ENCODE data around the gene PTPN5.

PTPN5 gene

DNA sequence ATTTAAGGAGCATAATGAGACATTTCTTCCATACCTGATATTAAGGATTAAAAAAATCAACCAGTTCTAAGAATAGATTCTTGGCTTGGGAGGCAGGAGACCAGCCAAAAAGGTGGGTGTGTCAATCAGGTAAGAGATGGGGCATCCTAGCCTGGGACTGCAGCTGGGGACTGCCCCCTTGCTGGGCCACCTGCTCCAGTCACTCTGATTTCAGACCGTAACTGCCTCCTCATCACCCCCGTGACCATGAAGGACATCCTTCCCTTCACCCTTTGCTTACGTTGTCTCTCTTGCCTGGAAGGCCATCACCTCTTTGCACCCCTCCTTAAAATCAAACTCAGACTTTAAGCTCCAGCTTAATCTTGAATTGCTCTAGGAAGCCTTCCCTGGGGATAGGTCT, 17.9 kb downstream of the PTPN5 start:
- Histone ChIP-seq H3K4me1 (ENCODE audit: control insufficient read depth, insufficient read depth, low read length) (no peaks in the 10 kb centered on the region), H3K4me3 (ENCODE audit: insufficient read depth, low read depth, low read length) (no peak overlapping the region), H3K36me3 (ENCODE audit: control insufficient read depth, insufficient read depth, low read length) (no peaks in the 10 kb centered on the region), H3K27ac (ENCODE audit: insufficient read depth, low read depth, low read length, poor library complexity, severe bottlenecking) (no peak overlapping the region), H3K27me3 (ENCODE audit: control insufficient read depth, insufficient read depth, low read length, poor library complexity, severe bottlenecking) (no peaks in the 10 kb centered on the region), H3K9me3 (ENCODE audit: control insufficient read depth, low read length) (no peaks in the 10 kb centered on the region)
- 87 to 88% methylated on average over 3 of the region's 3 CpGs for WGBS, 2 experiments

DNA sequence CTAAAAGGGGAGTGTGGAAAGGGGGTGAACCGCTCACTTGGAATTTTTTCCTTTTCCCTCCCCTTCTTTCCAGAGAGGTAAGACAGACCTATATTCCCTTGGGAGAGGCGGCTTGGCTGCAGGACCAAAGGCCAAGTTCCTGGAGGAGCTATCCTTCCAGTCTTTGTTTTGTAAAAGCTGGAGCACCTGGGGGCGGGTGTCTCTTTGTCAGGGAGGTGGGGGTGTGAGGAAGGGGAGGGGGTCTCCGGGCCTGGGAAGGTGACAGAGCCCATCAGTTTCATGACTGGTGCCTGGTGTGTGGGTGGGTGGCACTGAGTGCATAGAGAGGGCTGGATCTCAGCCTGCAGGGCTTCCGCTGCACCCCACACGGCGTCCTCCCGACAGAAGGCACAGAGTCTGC, 18.5 kb downstream of the PTPN5 start:
- 62 to 64% methylated on average over 8 of the region's 8 CpGs for WGBS, 2 experiments
- no peaks in the 10 kb centered on the region for H3K4me1 ChIP-seq (ENCODE audit: control insufficient read depth, insufficient read depth, low read length)
- no peaks in the 10 kb centered on the region for H3K9me3 ChIP-seq (ENCODE audit: control insufficient read depth, low read length)
- H3K27ac ChIP-seq (ENCODE audit: insufficient read depth, low read depth, low read length, poor library complexity, severe bottlenecking) = no peak overlapping the region
- no peak overlapping the region for H3K4me3 ChIP-seq (ENCODE audit: insufficient read depth, low read depth, low read length)
- H3K27me3 ChIP-seq (ENCODE audit: control insufficient read depth, insufficient read depth, low read length, poor library complexity, severe bottlenecking) = no peaks in the 10 kb centered on the region
- no peaks in the 10 kb centered on the region for H3K36me3 ChIP-seq (ENCODE audit: control insufficient read depth, insufficient read depth, low read length)

DNA sequence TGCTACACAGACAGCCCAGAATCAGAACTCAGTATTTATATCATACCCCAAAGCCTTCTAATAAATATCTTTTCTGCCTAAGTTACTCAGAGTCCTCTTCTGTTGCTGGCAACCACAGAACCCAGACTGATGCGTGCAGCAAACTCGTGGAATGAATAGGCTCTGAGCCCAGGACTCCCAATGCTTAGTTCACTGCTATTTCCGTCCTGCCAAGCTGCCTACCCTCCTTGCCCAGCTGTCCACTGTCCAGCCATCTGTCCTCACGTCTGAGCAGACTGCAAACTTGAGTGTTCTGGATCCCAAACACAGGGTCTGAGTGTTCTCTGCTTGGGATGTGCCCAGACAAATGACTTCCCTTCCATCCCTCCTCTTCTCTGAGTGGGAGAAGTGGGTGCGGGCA, 19.4 kb downstream of the PTPN5 start:
- no peaks in the 10 kb centered on the region for H3K4me1 ChIP-seq (ENCODE audit: control insufficient read depth, insufficient read depth, low read length)
- no peaks in the 10 kb centered on the region for H3K9me3 ChIP-seq (ENCODE audit: control insufficient read depth, low read length)
- H3K4me3 ChIP-seq (ENCODE audit: insufficient read depth, low read depth, low read length) = no peak overlapping the region
- no peaks in the 10 kb centered on the region for H3K36me3 ChIP-seq (ENCODE audit: control insufficient read depth, insufficient read depth, low read length)
- WGBS, 2 experiments = 90 to 93% methylated on average over 5 of the region's 5 CpGs
- no peak overlapping the region for H3K27ac ChIP-seq (ENCODE audit: insufficient read depth, low read depth, low read length, poor library complexity, severe bottlenecking)
- no peaks in the 10 kb centered on the region for H3K27me3 ChIP-seq (ENCODE audit: control insufficient read depth, insufficient read depth, low read length, poor library complexity, severe bottlenecking)

DNA sequence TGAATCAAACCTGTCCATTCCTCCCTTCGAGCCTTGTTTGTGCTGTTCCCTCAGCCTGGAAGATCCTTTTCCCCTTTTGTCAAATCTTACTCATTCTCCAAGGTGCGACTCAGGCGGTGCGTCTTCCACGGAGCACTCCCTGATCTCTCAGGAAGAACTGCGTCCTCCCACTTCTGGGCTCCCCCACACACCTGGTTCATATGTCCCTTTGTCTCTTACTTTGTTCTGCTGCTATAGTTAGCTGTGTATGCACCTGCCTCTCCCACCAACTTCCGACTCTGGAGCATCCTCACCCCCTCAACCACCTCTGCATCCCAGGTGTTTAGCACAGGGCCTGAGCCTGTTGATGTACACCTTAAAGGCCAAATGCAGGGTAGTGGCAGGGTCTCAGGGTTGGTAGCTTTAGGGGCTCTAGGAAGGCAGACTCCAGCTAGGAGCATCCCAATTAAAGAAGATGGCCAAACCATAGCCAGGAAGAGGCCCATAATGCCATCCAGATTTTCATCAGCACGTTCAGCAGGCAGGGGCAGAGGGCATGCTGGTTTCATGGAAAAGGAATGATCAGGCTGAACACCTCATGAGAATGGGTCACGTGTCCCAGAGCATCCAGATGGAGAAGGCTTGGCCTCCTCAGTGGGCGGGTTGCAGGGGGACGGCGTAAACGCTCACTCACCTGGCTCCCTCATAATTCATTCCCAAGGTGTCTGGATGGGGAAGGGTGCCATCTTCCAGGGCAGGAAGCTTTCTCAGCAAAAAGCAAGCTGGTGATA, 20.1 kb downstream of the PTPN5 start:
- Histone ChIP-seq H3K27ac (ENCODE audit: insufficient read depth, low read depth, low read length, poor library complexity, severe bottlenecking) (no peak overlapping the region), H3K4me1 (ENCODE audit: control insufficient read depth, insufficient read depth, low read length) (no peaks in the 10 kb centered on the region), H3K4me3 (ENCODE audit: insufficient read depth, low read depth, low read length) (no peak overlapping the region), H3K9me3 (ENCODE audit: control insufficient read depth, low read length) (no peaks in the 10 kb centered on the region), H3K36me3 (ENCODE audit: control insufficient read depth, insufficient read depth, low read length) (no peaks in the 10 kb centered on the region), H3K27me3 (ENCODE audit: control insufficient read depth, insufficient read depth, low read length, poor library complexity, severe bottlenecking) (no peaks in the 10 kb centered on the region)
- 87% methylated on average over 13 of the region's 13 CpGs for WGBS, 2 experiments

DNA sequence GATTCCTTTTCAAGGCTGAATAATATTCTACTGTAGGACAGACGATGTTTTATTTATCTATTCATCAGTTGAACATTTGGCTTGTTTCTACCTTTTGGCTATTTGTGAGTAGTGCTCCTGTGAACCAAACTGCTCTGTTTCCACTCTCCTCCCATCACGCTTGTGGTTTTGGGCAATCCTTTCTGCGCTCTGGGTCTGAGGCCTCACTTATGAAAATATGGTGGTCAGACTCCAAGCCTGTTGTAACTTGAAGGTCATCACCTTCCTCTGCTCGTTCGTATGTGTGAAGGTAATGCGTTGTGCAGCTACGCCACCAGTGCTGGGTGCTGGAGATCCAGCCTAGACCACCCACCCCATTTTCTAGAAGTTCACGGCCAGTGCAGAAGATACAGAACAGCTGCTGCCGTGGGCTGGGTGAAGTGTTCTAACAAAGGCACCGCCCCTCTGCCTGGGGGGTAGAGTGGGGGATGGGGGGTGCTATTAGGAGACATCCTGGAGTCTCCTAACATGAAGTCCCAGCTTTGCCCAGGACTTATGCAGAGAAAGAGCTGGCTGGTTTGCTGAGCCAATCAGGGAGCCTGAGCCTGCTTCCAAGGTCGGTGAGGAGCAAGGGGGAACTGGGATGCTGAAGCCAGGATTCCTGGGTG, 21.0 kb downstream of the PTPN5 start:
- H3K27me3 ChIP-seq (ENCODE audit: control insufficient read depth, insufficient read depth, low read length, poor library complexity, severe bottlenecking) = no peaks in the 10 kb centered on the region
- H3K36me3 ChIP-seq (ENCODE audit: control insufficient read depth, insufficient read depth, low read length) = no peaks in the 10 kb centered on the region
- 84% methylated on average over 11 of the region's 11 CpGs for WGBS, 2 experiments
- H3K4me3 ChIP-seq (ENCODE audit: insufficient read depth, low read depth, low read length) = no peak overlapping the region
- H3K9me3 ChIP-seq (ENCODE audit: control insufficient read depth, low read length) = no peaks in the 10 kb centered on the region
- H3K4me1 ChIP-seq (ENCODE audit: control insufficient read depth, insufficient read depth, low read length) = no peaks in the 10 kb centered on the region
- no peak overlapping the region for H3K27ac ChIP-seq (ENCODE audit: insufficient read depth, low read depth, low read length, poor library complexity, severe bottlenecking)

DNA sequence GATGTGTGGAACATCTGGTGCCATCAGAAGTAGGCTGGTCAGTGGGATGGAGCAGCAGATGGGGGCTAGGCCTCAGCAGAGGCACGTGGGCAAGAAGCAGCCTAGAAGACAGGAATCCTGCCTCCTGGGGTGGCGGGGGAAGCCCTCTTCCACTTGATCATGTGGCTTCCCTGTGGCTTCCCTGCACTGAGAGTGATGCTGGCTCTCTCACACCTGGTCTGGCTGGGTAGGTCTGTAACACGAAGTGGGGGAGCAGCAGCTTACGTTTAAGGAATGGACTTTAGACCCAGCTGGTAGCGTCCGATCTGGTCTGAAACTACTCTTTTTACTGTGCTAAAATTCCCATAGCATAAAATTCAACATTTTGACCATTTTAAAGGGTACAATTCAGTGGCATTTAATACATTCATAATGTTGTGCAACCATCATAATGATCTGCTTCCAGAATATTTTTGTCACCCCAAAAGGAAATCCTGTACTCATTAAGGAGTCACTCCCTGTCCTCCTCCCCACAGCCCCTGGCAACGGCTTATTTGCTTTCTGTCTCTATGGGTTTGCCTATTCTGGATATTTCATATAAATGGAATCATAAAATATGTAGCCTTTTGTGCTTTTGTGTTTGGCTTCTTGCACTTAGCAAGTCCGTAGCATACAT, 21.7 kb downstream of the PTPN5 start:
- Histone ChIP-seq H3K36me3 (ENCODE audit: control insufficient read depth, insufficient read depth, low read length) (no peaks in the 10 kb centered on the region), H3K27me3 (ENCODE audit: control insufficient read depth, insufficient read depth, low read length, poor library complexity, severe bottlenecking) (no peaks in the 10 kb centered on the region), H3K4me1 (ENCODE audit: control insufficient read depth, insufficient read depth, low read length) (no peaks in the 10 kb centered on the region), H3K9me3 (ENCODE audit: control insufficient read depth, low read length) (no peaks in the 10 kb centered on the region), H3K27ac (ENCODE audit: insufficient read depth, low read depth, low read length, poor library complexity, severe bottlenecking) (no peak overlapping the region), H3K4me3 (ENCODE audit: insufficient read depth, low read depth, low read length) (no peak overlapping the region)
- WGBS, 2 experiments = 53 to 62% methylated on average over 7 to 8 of the region's 8 CpGs

DNA sequence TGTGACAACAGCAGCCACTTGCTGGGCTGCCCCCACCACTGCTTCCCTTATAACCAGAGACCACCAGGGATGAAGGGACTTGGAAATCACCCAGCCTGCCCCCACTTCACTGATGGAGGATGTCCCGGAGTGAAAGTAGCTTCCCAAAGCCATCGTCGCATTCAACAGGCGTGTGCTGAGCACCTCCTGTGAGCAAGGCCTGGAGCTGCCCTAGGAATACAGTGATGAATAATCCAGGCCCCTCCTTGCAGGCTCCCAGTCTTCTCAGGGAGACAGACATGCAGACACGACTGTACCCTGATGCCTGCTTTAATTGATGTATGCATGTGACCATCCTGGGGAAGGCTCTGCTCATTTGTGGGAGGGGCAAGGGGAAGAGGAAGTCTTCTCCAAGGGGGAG, 22.6 kb downstream of the PTPN5 start:
- WGBS, 2 experiments = 82 to 86% methylated on average over 5 of the region's 5 CpGs

DNA sequence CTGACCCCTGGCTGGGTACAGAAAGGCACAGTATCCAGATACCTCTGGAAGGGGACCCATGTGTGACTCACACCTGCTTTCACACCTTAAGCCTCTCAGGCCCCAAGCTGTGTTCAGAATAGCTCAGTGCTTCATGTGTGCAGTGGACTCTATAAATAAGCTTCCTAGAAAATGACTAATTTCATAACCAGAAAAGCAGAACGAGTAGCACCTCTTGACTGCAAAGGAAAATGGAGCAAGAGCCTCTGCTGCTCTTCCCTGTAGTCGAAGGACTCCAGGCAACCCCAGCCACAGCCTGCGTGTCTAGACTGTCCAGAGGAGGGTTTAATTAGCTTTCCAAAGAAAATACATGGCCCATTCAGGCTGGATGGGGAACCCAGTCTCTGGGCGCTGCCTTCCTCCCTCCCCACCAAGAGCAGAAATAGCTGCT, 23.1 kb downstream of the PTPN5 start:
- H3K36me3 ChIP-seq (ENCODE audit: control insufficient read depth, insufficient read depth, low read length) = no peaks in the 10 kb centered on the region
- no peaks in the 10 kb centered on the region for H3K27me3 ChIP-seq (ENCODE audit: control insufficient read depth, insufficient read depth, low read length, poor library complexity, severe bottlenecking)
- no peak overlapping the region for H3K27ac ChIP-seq (ENCODE audit: insufficient read depth, low read depth, low read length, poor library complexity, severe bottlenecking)
- no peak overlapping the region for H3K4me3 ChIP-seq (ENCODE audit: insufficient read depth, low read depth, low read length)
- WGBS, 2 experiments = 91 to 92% methylated on average over 4 of the region's 4 CpGs
- H3K9me3 ChIP-seq (ENCODE audit: control insufficient read depth, low read length) = no peaks in the 10 kb centered on the region
- H3K4me1 ChIP-seq (ENCODE audit: control insufficient read depth, insufficient read depth, low read length) = no peaks in the 10 kb centered on the region

More for the DNA sequence above, 22.6 kb downstream of the PTPN5 start:
- no peaks in the 10 kb centered on the region for H3K9me3 ChIP-seq (ENCODE audit: control insufficient read depth, low read length)
- H3K4me1 ChIP-seq (ENCODE audit: control insufficient read depth, insufficient read depth, low read length) = no peaks in the 10 kb centered on the region
- H3K27ac ChIP-seq (ENCODE audit: insufficient read depth, low read depth, low read length, poor library complexity, severe bottlenecking) = no peak overlapping the region
- no peaks in the 10 kb centered on the region for H3K27me3 ChIP-seq (ENCODE audit: control insufficient read depth, insufficient read depth, low read length, poor library complexity, severe bottlenecking)
- H3K4me3 ChIP-seq (ENCODE audit: insufficient read depth, low read depth, low read length) = no peak overlapping the region
- no peaks in the 10 kb centered on the region for H3K36me3 ChIP-seq (ENCODE audit: control insufficient read depth, insufficient read depth, low read length)

DNA sequence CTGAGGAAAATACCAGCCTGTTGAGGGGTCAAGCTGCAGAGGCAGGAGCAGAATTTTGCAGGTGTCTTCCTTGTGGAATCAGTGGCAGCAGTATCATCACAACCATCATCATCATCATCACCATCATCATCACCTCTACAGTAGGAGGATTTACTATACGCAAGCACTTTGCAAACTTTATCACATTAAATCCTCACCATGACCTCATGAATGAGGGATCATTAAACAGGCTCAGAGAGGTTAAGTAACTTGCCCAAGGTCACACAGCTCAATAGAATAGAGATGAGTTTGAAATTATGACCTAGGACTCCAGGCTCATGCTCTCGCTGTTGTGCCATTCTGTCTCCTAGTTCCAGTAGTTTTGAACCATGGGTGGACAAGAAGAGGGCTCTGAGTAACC, 25.6 kb downstream of the PTPN5 start:
- Histone ChIP-seq H3K4me3 (ENCODE audit: insufficient read depth, low read depth, low read length) (no peak overlapping the region), H3K27me3 (ENCODE audit: control insufficient read depth, insufficient read depth, low read length, poor library complexity, severe bottlenecking) (no peaks in the 10 kb centered on the region), H3K27ac (ENCODE audit: insufficient read depth, low read depth, low read length, poor library complexity, severe bottlenecking) (no peak overlapping the region), H3K4me1 (ENCODE audit: control insufficient read depth, insufficient read depth, low read length) (no peaks in the 10 kb centered on the region), H3K36me3 (ENCODE audit: control insufficient read depth, insufficient read depth, low read length) (no peaks in the 10 kb centered on the region), H3K9me3 (ENCODE audit: control insufficient read depth, low read length) (no peaks in the 10 kb centered on the region)
- 90 to 96% methylated on average over 2 of the region's 2 CpGs for WGBS, 2 experiments

DNA sequence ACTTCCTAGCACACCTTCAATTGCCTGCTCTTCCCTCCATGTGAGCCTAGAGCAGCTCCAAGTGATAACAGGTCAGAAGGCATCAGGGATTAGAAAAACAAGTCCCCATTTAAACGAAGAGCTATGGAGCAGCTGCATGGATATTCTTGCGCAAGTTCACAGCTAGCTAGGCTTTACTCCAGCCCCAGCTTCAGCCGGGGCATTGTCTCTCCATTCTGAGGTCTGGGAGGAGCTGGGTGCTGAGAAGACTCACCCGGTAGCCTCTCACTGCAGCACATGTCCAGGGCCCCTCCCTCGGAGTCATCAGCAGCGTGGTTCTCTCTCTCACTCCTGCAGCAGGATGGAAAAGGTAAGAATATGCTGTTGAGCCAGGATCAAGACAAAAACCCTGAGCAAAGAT, 26.0 kb downstream of the PTPN5 start:
- Histone ChIP-seq H3K36me3 (ENCODE audit: control insufficient read depth, insufficient read depth, low read length) (no peaks in the 10 kb centered on the region), H3K4me1 (ENCODE audit: control insufficient read depth, insufficient read depth, low read length) (no peaks in the 10 kb centered on the region), H3K4me3 (ENCODE audit: insufficient read depth, low read depth, low read length) (no peak overlapping the region), H3K27ac (ENCODE audit: insufficient read depth, low read depth, low read length, poor library complexity, severe bottlenecking) (no peak overlapping the region), H3K9me3 (ENCODE audit: control insufficient read depth, low read length) (no peaks in the 10 kb centered on the region), H3K27me3 (ENCODE audit: control insufficient read depth, insufficient read depth, low read length, poor library complexity, severe bottlenecking) (no peaks in the 10 kb centered on the region)
- 89 to 90% methylated on average over 6 of the region's 6 CpGs for WGBS, 2 experiments
